Left ventricle myocardium inferior (tissue), 1 donor: ENCODE results near the gene CTBP2. TPM values are rescaled to one million over a fixed set of nuclear protein-coding genes. Genes with fewer than 3 reads are reported as not detected.

ENCODE experiments used
- DNase-seq: peaks from one replicate; pipeline ENCODE4 v3.0.0-alpha.2; 2020
- H3K27ac ChIP-seq: fragments of 200-600 bp; replicated peaks from 2 replicates; pipeline ENCODE4 v1.8.0; 2021
- H3K27me3 ChIP-seq: fragments of 200-600 bp; 2 replicates; pipeline ENCODE4 v1.8.0; 2021; ENCODE audit warnings: low read depth
- H3K36me3 ChIP-seq: fragments of 200-600 bp; 2 replicates; pipeline ENCODE4 v1.8.0; 2021
- H3K4me1 ChIP-seq: fragments of 200-600 bp; 2 replicates; pipeline ENCODE4 v1.8.0; 2021
- H3K4me3 ChIP-seq: fragments of 200-600 bp; 2 replicates; pipeline ENCODE4 v1.8.0; 2021; ENCODE audit warnings: mild to moderate bottlenecking, moderate library complexity
- H3K9me3 ChIP-seq: fragments of 200-600 bp; replicated peaks from 2 replicates; pipeline ENCODE4 v1.8.0; 2021
- CTCF ChIP-seq: fragments of 200-600 bp; IDR thresholded peaks from 2 replicates; pipeline ENCODE4 v1.8.0; 2021; ENCODE audit warnings: antibody characterized with exemption, mild to moderate bottlenecking, borderline replicate concordance
- intact Hi-C: fragments of 100-400 bp; cut with micrococcal nuclease; formaldehyde crosslinking; loops from one replicate; pipeline ENCODE4 v1.11.0; 2022
- total RNA-seq: library from RNA; stranded (reverse); fragmentation: NEBNext Ultra II Directional; extraction: Animal tissue kit (Norgen Biotek cat#: 25700); gene quantifications from one replicate; pipeline ENCODE4 v1.2.1, GENCODE V29; 2021
- donor health status: DM: no; HTN: yes; CAD: no; lungs with severe emphysema.

CTBP2 gene
- total RNA-seq, 1 donor from 2014 or later = 29.1 TPM

DNA sequence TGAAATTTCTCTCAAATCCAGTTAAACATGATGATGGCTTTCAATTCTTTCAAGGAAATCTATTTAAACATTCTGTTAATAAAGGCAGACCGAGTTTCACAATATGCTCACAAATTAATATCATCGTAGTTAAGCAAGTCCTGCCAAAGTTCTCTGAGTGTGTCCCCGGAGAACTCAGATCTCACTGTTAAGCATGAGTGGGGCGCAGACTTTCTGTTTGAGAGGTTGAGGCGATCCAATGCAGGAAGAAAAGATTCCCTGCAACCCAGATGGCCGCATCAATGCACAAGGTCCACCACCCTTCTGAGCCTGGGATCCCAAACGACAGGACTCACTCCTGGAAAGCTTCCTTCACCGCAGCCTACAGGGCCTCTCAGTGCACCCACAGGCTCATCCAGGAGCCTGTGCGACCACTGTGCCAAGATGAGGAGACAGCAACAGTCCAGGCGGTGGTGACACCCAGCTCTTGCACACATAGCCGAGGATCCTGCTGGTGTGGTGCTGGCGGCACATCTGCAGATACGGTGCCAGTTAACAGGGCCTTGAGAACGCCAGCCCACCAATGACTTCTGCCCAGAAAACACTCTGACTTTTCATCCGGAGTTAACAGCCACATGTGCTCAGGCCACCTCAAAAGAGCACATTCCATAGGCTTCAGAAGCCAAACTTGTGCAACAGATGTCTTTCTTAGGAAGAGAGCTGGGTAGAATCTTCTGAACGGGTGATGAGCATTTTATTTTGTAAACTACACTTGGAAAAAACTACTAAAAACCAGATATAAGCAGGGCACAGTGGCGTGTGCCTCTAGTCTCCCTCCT, 116.3 kb downstream of the CTBP2 start:
- Histone ChIP-seq H3K9me3 (no peaks in the 10 kb centered on the region), H3K27ac (peak overlapping the region; percentile 55), H3K4me3 (no peak overlapping the region), H3K36me3 (no peaks in the 10 kb centered on the region), H3K27me3 (no peaks in the 10 kb centered on the region), H3K4me1 (peaks cover 75% of the 10 kb centered on the region)
- intact Hi-C loops = loop anchor here (10.0 kb wide), 2 partner anchors 49 to 111 kb away; no protein-coding TSS in a partner anchor
- DNase-seq = no peak
- TF ChIP-seq CTCF = no peak

- TF ChIP-seq CTCF = no peak
- no peak for DNase-seq
- no peaks in the 10 kb centered on the region for H3K9me3 ChIP-seq
- intact Hi-C loops = loop anchor here (10.0 kb wide), 2 partner anchors 47 to 113 kb away; no protein-coding TSS in a partner anchor
- no peak overlapping the region for H3K4me3 ChIP-seq
- peaks cover 78% of the 10 kb centered on the region for H3K4me1 ChIP-seq
- no peak overlapping the region for H3K27ac ChIP-seq
- H3K27me3 ChIP-seq = no peaks in the 10 kb centered on the region
- H3K36me3 ChIP-seq = no peaks in the 10 kb centered on the region
These were observed 118.4 kb downstream of the CTBP2 start for GRCh38 chr10:125041856-125042506.

DNA sequence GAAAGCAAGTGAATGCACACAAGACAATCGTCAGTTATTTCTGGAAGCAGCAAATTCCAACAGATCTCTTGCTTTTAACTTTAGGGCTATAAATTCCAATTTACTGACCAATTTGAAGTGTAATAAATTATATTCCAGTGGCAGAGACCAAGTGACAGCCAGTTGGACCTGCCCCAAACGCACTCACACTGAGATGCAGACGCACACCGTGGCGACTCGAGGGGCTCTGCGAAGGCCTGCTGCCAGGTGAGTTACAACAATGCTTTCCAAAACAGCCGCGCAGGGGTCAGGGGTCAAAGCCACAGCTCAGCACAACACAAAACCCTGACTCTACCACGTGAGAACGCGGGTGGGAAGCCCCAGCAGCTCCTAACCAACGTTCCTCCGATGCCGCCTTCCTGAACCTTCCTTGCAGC, 121.0 kb downstream of the CTBP2 start:
- H3K27ac ChIP-seq = peak overlapping the region; percentile 54
- no peak overlapping the region for H3K4me3 ChIP-seq
- no peak for DNase-seq
- H3K27me3 ChIP-seq = no peaks in the 10 kb centered on the region
- peaks cover 79% of the 10 kb centered on the region for H3K4me1 ChIP-seq
- TF ChIP-seq CTCF = no peak
- intact Hi-C loops = no loop called here
- no peaks in the 10 kb centered on the region for H3K36me3 ChIP-seq
- no peaks in the 10 kb centered on the region for H3K9me3 ChIP-seq

GRCh38 chr10:125038637-125039036, 121.7 kb downstream of the CTBP2 start:
- Histone ChIP-seq H3K4me3 (no peak overlapping the region), H3K27me3 (no peaks in the 10 kb centered on the region), H3K27ac (peak overlapping the region; percentile 54), H3K4me1 (peaks cover 72% of the 10 kb centered on the region), H3K9me3 (no peaks in the 10 kb centered on the region), H3K36me3 (no peaks in the 10 kb centered on the region)
- DNase-seq = peak; percentile 60
- peak; percentile 40 for TF ChIP-seq CTCF
- intact Hi-C loops = no loop called here

DNA sequence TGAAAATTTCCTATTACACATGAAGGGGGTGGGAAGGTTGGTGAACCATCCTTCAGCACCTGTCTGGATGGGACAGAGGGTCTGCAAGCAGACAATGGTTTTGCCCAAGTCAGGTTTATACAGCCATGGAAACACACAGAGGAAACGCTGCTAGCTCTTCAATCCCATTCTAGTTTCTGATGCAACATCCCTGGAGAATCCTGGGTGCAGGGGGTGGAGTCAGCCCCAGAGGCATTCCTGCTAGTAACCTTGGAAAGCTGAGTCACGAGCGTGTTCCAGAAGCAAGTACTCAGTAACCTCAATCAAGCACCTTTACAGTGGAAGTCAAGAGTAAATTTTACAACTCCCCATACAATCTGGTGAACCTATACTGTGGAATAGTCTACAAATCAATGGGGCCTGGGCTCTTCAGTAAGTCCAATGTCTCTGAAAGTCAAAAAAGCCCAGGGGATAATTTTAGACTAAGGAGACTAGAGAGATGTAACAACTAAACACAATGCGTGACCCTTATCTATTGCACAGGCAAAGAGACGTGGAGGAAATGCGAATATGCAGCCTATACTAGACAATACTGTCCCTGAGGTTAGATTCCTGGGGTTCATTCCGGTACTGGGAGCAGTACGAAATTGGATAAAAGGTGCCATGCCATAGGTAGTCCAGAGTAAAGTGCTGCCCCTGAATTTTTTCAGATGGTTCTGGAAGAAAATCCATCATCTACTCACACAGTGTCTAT, 123.1 kb downstream of the CTBP2 start:
- no peaks in the 10 kb centered on the region for H3K27me3 ChIP-seq
- TF ChIP-seq CTCF = no peak
- peaks cover 71% of the 10 kb centered on the region for H3K4me1 ChIP-seq
- H3K27ac ChIP-seq = peak overlapping the region; percentile 54
- H3K36me3 ChIP-seq = no peaks in the 10 kb centered on the region
- intact Hi-C loops = no loop called here
- no peak overlapping the region for H3K4me3 ChIP-seq
- no peaks in the 10 kb centered on the region for H3K9me3 ChIP-seq
- DNase-seq = no peak
